Colon (tissue), 2 donors: ENCODE measurements around the gene PIK3C2A.
"Not testable (repeated sequence)": the region's sequence is repeated elsewhere in the genome, so short reads cannot be mapped to it uniquely, and the experiment has no call there.

Source experiments
- FAIRE-seq: peaks from 2 replicates; lab custom pipeline; 2012; peaks lifted over from hg19 to GRCh38; lab: Jason Lieb, UNC
- donor health status: control.
- donor health status: control.

Gene PIK3C2A

GRCh38 chr11:17207317-17208256 lies at the start of gene PIK3C2A:
TSS of gene PIK3C2A (minus strand) at chr11:17207986. CDS start at chr11:17169741, 38,245 bp downstream.
- no peak for FAIRE-seq

- FAIRE-seq, result no peak
Measured at GRCh38 chr11:17257196-17257595, 49.4 kb upstream of the PIK3C2A start.

GRCh38 chr11:17256512-17256911 lies 48.7 kb upstream of the PIK3C2A start:
- no peak for FAIRE-seq

- no peak for FAIRE-seq
Measured at GRCh38 chr11:17252704-17253103, 44.9 kb upstream of the PIK3C2A start.

- FAIRE-seq, result no peak
Measured at GRCh38 chr11:17250561-17251350, 43.0 kb upstream of the PIK3C2A start.

GRCh38 chr11:17244046-17244445 lies 36.3 kb upstream of the PIK3C2A start:
- FAIRE-seq, result no peak

- not testable (repeated sequence) for FAIRE-seq
Measured at GRCh38 chr11:17242954-17243353, 35.2 kb upstream of the PIK3C2A start.

- FAIRE-seq, result no peak
Measured at GRCh38 chr11:17240780-17241179, 33.0 kb upstream of the PIK3C2A start.

GRCh38 chr11:17239927-17240326 lies 32.1 kb upstream of the PIK3C2A start:
- FAIRE-seq, result not testable (repeated sequence)

GRCh38 chr11:17238377-17238776 lies 30.6 kb upstream of the PIK3C2A start:
- no peak for FAIRE-seq

- FAIRE-seq, result no peak
Measured at GRCh38 chr11:17233101-17233500, 25.3 kb upstream of the PIK3C2A start.

- no peak for FAIRE-seq
Measured at GRCh38 chr11:17230867-17231851, 23.4 kb upstream of the PIK3C2A start.

GRCh38 chr11:17229481-17230152 lies 21.8 kb upstream of the PIK3C2A start:
- FAIRE-seq, result no peak

- not testable (repeated sequence) for FAIRE-seq
Measured at GRCh38 chr11:17228186-17228925, 20.6 kb upstream of the PIK3C2A start.

GRCh38 chr11:17224727-17225126 lies 16.9 kb upstream of the PIK3C2A start:
- FAIRE-seq, result no peak

GRCh38 chr11:17221968-17222367 lies 14.2 kb upstream of the PIK3C2A start:
- FAIRE-seq, result no peak

GRCh38 chr11:17219016-17219415 lies 11.2 kb upstream of the PIK3C2A start:
- FAIRE-seq, result no peak

- FAIRE-seq, result no peak
Measured at GRCh38 chr11:17218403-17218802, 10.6 kb upstream of the PIK3C2A start.

- no peak for FAIRE-seq
Measured at GRCh38 chr11:17217401-17217800, 9.6 kb upstream of the PIK3C2A start.

- FAIRE-seq, result no peak
Measured at GRCh38 chr11:17214338-17214737, 6.6 kb upstream of the PIK3C2A start.
